Measurements from ENCODE around the gene DYNC1H1. TPM values are rescaled to one million over a fixed set of nuclear protein-coding genes. Genes with fewer than 3 reads are reported as not detected.

DYNC1H1 gene
- polyA plus RNA-seq, 1 donor from 2014 or later = 298 TPM

- Histone ChIP-seq H3K4me3 (ENCODE audit: low read length) (no peak overlapping the region), H3K36me3 (ENCODE audit: insufficient read depth, low read length) (peaks cover 19% of the 10 kb centered on the region), H3K9me2 (ENCODE audit: insufficient read depth, low read length) (no peaks in the 10 kb centered on the region), H3K27me3 (ENCODE audit: insufficient read depth, low read depth, low read length) (no peaks in the 10 kb centered on the region), H3K79me2 (replicated peaks; ENCODE audit: insufficient read depth, low read length) (no peaks in the 10 kb centered on the region), H3F3A (ENCODE audit: insufficient read depth, low read length, poor library complexity, severe bottlenecking) (no peaks in the 10 kb centered on the region), H3K9ac (ENCODE audit: low read length) (no peak overlapping the region), H3K27ac (ENCODE audit: low read length) (no peak overlapping the region), H3K9me3 (ENCODE audit: low read length) (no peaks in the 10 kb centered on the region), H2AFZ (ENCODE audit: low read depth, low read length) (no peak overlapping the region), H4K20me1 (ENCODE audit: insufficient read depth) (no peaks in the 10 kb centered on the region), H3K4me2 (ENCODE audit: low read length) (no peak overlapping the region)
- no peak for TF ChIP-seq EZH2 (IDR thresholded peaks at IDR 0.05; ENCODE audit: borderline replicate concordance, insufficient read depth, low read length, poor library complexity, severe bottlenecking)
- no peak for TF ChIP-seq REST (IDR thresholded peaks at IDR 0.05; ENCODE audit: borderline replicate concordance)
- no peak for TF ChIP-seq POLR2AphosphoS5 (IDR thresholded peaks at IDR 0.05)
- no peak for TF ChIP-seq MXI1 (conservative IDR thresholded peaks at IDR 0.05; ENCODE audit: poor library complexity, severe bottlenecking)
- no peak for TF ChIP-seq RAD21 (conservative IDR thresholded peaks at IDR 0.05)
- TF ChIP-seq EP300 (conservative IDR thresholded peaks at IDR 0.05; ENCODE audit: poor library complexity, severe bottlenecking) = no peak
- no peak for TF ChIP-seq SMC3 (conservative IDR thresholded peaks at IDR 0.05; ENCODE audit: poor library complexity)
- TF ChIP-seq CTCF (IDR thresholded peaks at IDR 0.05; ENCODE audit: poor library complexity, severe bottlenecking) = no peak
- no peak for TF ChIP-seq TAF1 (IDR thresholded peaks at IDR 0.05; ENCODE audit: low read depth)
Observed at GRCh38 chr14:102005336-102005735, 41.0 kb downstream of the DYNC1H1 start.

- Histone ChIP-seq H3K9me2 (ENCODE audit: insufficient read depth, low read length) (no peaks in the 10 kb centered on the region), H3K79me2 (replicated peaks; ENCODE audit: insufficient read depth, low read length) (no peaks in the 10 kb centered on the region), H3K9ac (ENCODE audit: low read length) (no peak overlapping the region), H3K4me3 (ENCODE audit: low read length) (no peak overlapping the region), H4K20me1 (ENCODE audit: insufficient read depth) (no peaks in the 10 kb centered on the region), H3F3A (ENCODE audit: insufficient read depth, low read length, poor library complexity, severe bottlenecking) (no peaks in the 10 kb centered on the region), H2AFZ (ENCODE audit: low read depth, low read length) (no peak overlapping the region), H3K27ac (ENCODE audit: low read length) (no peak overlapping the region), H3K9me3 (ENCODE audit: low read length) (no peaks in the 10 kb centered on the region), H3K4me2 (ENCODE audit: low read length) (no peak overlapping the region), H3K27me3 (ENCODE audit: insufficient read depth, low read depth, low read length) (no peaks in the 10 kb centered on the region), H3K36me3 (ENCODE audit: insufficient read depth, low read length) (peaks cover 17% of the 10 kb centered on the region)
- TF ChIP-seq MXI1 (conservative IDR thresholded peaks at IDR 0.05; ENCODE audit: poor library complexity, severe bottlenecking) (no peak), TAF1 (IDR thresholded peaks at IDR 0.05; ENCODE audit: low read depth) (no peak), POLR2AphosphoS5 (IDR thresholded peaks at IDR 0.05) (no peak), RAD21 (conservative IDR thresholded peaks at IDR 0.05) (no peak), EP300 (conservative IDR thresholded peaks at IDR 0.05; ENCODE audit: poor library complexity, severe bottlenecking) (no peak), REST (IDR thresholded peaks at IDR 0.05; ENCODE audit: borderline replicate concordance) (no peak), CTCF (IDR thresholded peaks at IDR 0.05; ENCODE audit: poor library complexity, severe bottlenecking) (no peak), SMC3 (conservative IDR thresholded peaks at IDR 0.05; ENCODE audit: poor library complexity) (no peak)
Observed at GRCh38 chr14:102007916-102008418, 43.6 kb downstream of the DYNC1H1 start.
